Motor neuron (in vitro differentiated cells): ENCODE results near the gene CEBPB. TPM values are rescaled to one million over a fixed set of nuclear protein-coding genes. Genes with fewer than 3 reads are reported as not detected.

Source experiments
- ATAC-seq, 8 experiments: fragments of 200-7000 bp; cut with Tn5 transposase; replicated peaks in 6 of 8; 2 replicates each; pipeline ENCODE4 v1.8.0; 2021; ENCODE audit warnings: mild to moderate bottlenecking in 8 of 8, moderate library complexity in 8 of 8
- H3K27ac ChIP-seq, 2 donors: fragments of 250-450 bp; sonication (Bioruptor Pico); 2 replicates each; pipeline ENCODE4 v1.9.0; 2021; ENCODE audit warnings: antibody characterized with exemption in 2 of 2, mild to moderate bottlenecking in 2 of 2, moderate library complexity in 1 of 2
- H3K4me1 ChIP-seq, 2 donors: fragments of 250-450 bp; sonication (Bioruptor Pico); replicated peaks in 1 of 2; 2 replicates each; pipeline ENCODE4 v1.6.1; 2021; ENCODE audit warnings: antibody characterized with exemption in 2 of 2, mild to moderate bottlenecking in 2 of 2, moderate library complexity in 1 of 2
- H3K4me3 ChIP-seq, 5 donors: fragments of 250-450 bp; sonication (Bioruptor Pico); 2 replicates each; pipeline ENCODE4 v1.9.0; 2021; ENCODE audit warnings: antibody characterized with exemption in 5 of 5, mild to moderate bottlenecking in 5 of 5, moderate library complexity in 4 of 5
- WGBS, 10 experiments: fragments of 450-650 bp; shearing (Covaris generic); methylation state at CpG; one replicate each; pipeline ENCODE4 v1.0.0; 2022; 5-methylcytosine and 5-hydroxymethylcytosine counted together
- in situ Hi-C, 9 experiments: fragments of 400-800 bp; cut with MboI; loops; one replicate each; pipeline ENCODE4 v1.15.0; 2021; ENCODE audit warnings: low sequenced_read_pairs in 9 of 9, low pct_unique_long_range_greater_than_20kb in 2 of 9; ENCODE audit not compliant: unreplicated experiment in 9 of 9
- total RNA-seq, 8 experiments: library from RNA; unstranded; fragments of 300-600 nt; gene quantifications; 2 replicates each; pipeline versions ENCODE4 v1.2.3 to v1.2.4, GENCODE V29; 2022

Gene CEBPB
- total RNA-seq, 8 experiments from 2014 or later, result 3.3 to 19.4 (median 8.9) TPM

- ATAC-seq, result no peak
- H3K4me1 ChIP-seq, result no peaks in the 10 kb centered on the region
- WGBS, 10 experiments, result 60 to 100% (median 93%) methylated on average over 1 to 5 of the region's 7 CpGs; no CpG with 5 or more reads in 1 of the 10 experiments
- in situ Hi-C loops, result no loop called here
- no peak overlapping the region for H3K4me3 ChIP-seq
- H3K27ac ChIP-seq, result no peak overlapping the region
These were observed 39.6 kb downstream of the CEBPB start for GRCh38 chr20:50230184-50230583.

- WGBS, 10 experiments, result 20 to 100% (median 68%) methylated on average over 1 to 4 of the region's 9 CpGs; no CpG with 5 or more reads in 4 of the 10 experiments
- in situ Hi-C loops, result no loop called here
- H3K27ac ChIP-seq, result no peak overlapping the region
- ATAC-seq, result no peak
- H3K4me1 ChIP-seq, result no peaks in the 10 kb centered on the region
- no peak overlapping the region for H3K4me3 ChIP-seq
These were observed 40.4 kb downstream of the CEBPB start for GRCh38 chr20:50230871-50231560.

GRCh38 chr20:50231854-50232253, 41.2 kb downstream of the CEBPB start:
- 67 to 100% (median 86%) methylated on average over 1 to 4 of the region's 6 CpGs; no CpG with 5 or more reads in 1 of the 10 experiments for WGBS, 10 experiments
- in situ Hi-C loops, result no loop called here

GRCh38 chr20:50232651-50233324, 42.2 kb downstream of the CEBPB start:
- Histone ChIP-seq H3K4me3 (no peak overlapping the region), H3K4me1 (no peaks in the 10 kb centered on the region), H3K27ac (no peak overlapping the region)
- no peak for ATAC-seq
- WGBS, 10 experiments, result 47 to 100% (median 93%) methylated on average over 1 to 4 of the region's 7 CpGs; no CpG with 5 or more reads in 5 of the 10 experiments
- in situ Hi-C loops, result no loop called here

More at GRCh38 chr20:50231854-50232253, 41.2 kb downstream of the CEBPB start:
- no peak for ATAC-seq
- Histone ChIP-seq H3K4me1 (no peaks in the 10 kb centered on the region), H3K4me3 (no peak overlapping the region), H3K27ac (no peak overlapping the region)

GRCh38 chr20:50233325-50234212, 42.9 kb downstream of the CEBPB start:
- ATAC-seq, result no peak
- in situ Hi-C loops, result no loop called here
- no peak overlapping the region for H3K27ac ChIP-seq
- no peaks in the 10 kb centered on the region for H3K4me1 ChIP-seq
- no peak overlapping the region for H3K4me3 ChIP-seq
- WGBS, 10 experiments, result 78 to 80% methylated on average over 2 to 9 of the region's 19 CpGs; no CpG with 5 or more reads in 8 of the 10 experiments

- no peak for ATAC-seq
- Histone ChIP-seq H3K4me1 (no peaks in the 10 kb centered on the region), H3K4me3 (no peak overlapping the region), H3K27ac (no peak overlapping the region)
- 63 to 93% (median 84%) methylated on average over 1 to 6 of the region's 12 CpGs; no CpG with 5 or more reads in 6 of the 10 experiments for WGBS, 10 experiments
- in situ Hi-C loops, result no loop called here
These were observed 43.7 kb downstream of the CEBPB start for GRCh38 chr20:50234288-50234687.

- no peak overlapping the region for H3K4me3 ChIP-seq
- in situ Hi-C loops, result no loop called here
- no peaks in the 10 kb centered on the region for H3K4me1 ChIP-seq
- no peak for ATAC-seq
- WGBS, 10 experiments, result 81 to 89% (median 83%) methylated on average over 1 to 4 of the region's 4 CpGs; no CpG with 5 or more reads in 7 of the 10 experiments
- H3K27ac ChIP-seq, result no peak overlapping the region
These were observed 46.7 kb downstream of the CEBPB start for GRCh38 chr20:50237349-50237748.

- no peak overlapping the region for H3K4me3 ChIP-seq
- no peaks in the 10 kb centered on the region for H3K4me1 ChIP-seq
- 78 to 87% (median 83%) methylated on average over 5 to 16 of the region's 19 CpGs; no CpG with 5 or more reads in 2 of the 10 experiments for WGBS, 10 experiments
- in situ Hi-C loops, result no loop called here
- H3K27ac ChIP-seq, result no peak overlapping the region
- ATAC-seq, result no peak
These were observed 47.6 kb downstream of the CEBPB start for GRCh38 chr20:50238081-50238800.

GRCh38 chr20:50240092-50240491, 49.5 kb downstream of the CEBPB start:
- H3K27ac ChIP-seq, result no peak overlapping the region
- H3K4me3 ChIP-seq, result no peak overlapping the region
- 60 to 100% (median 79%) methylated on average over 1 to 8 of the region's 9 CpGs; no CpG with 5 or more reads in 1 of the 10 experiments for WGBS, 10 experiments
- no peaks in the 10 kb centered on the region for H3K4me1 ChIP-seq
- no peak for ATAC-seq
- in situ Hi-C loops, result no loop called here

- Histone ChIP-seq H3K4me3 (no peak overlapping the region), H3K4me1 (no peaks in the 10 kb centered on the region), H3K27ac (no peak overlapping the region)
- WGBS, 10 experiments, result 80 to 100% (median 91%) methylated on average over 1 to 5 of the region's 6 CpGs; no CpG with 5 or more reads in 1 of the 10 experiments
- ATAC-seq, result no peak
- in situ Hi-C loops, result no loop called here
These were observed 51.5 kb downstream of the CEBPB start for GRCh38 chr20:50242178-50242514.
